Measurements from ENCODE around the gene PEX11G. TPM values are rescaled to one million over a fixed set of nuclear protein-coding genes. Genes with fewer than 3 reads are reported as not detected.

Gene PEX11G
- total and polyA plus RNA-seq, 9 of the 15 experiments (the other 6 are each of a cell fraction or from before 2014, with no cell fraction given): 0.07 to 3.2 (median 0.70) TPM; not detected in 1

DNA sequence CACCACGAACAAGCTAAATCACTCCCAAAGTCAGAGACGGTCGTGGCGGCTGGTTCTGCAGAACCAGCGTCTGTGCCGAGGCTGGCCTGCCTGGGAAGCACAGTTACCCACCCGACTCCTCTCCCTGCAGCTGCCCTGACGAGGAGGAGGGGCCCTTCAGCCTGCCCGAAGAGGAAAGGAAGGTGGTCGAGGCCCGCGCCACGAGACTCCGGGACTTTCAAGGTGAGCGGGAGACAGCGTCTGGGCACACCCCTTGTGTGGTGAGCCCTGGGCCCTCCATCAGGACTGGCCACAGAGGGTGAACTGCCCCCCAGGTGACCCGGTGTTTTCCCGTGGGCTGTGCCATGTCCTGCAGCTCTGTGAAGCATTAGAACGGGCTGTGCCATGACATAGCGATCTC, 29.1 kb downstream of the PEX11G start:
- H3K9me3 ChIP-seq (replicated peaks; ENCODE audit: control insufficient read depth, insufficient read depth, low read depth, low read length): no peaks in the 10 kb centered on the region
- in situ Hi-C loops (cut with MboI): no loop called here
- H3K79me2 ChIP-seq (ENCODE audit: control insufficient read depth, insufficient read depth, low read length): no peaks in the 10 kb centered on the region
- FAIRE-seq (no peak), ATAC-seq (no peak), DNase-seq (ENCODE audit: extremely low read depth in 1 of 4, low spot score in 3 of 4) (no peak)
- H3K9me1 ChIP-seq (ENCODE audit: control insufficient read depth, insufficient read depth, low read length): no peaks in the 10 kb centered on the region
- 63% methylated on average over 9 of the region's 20 CpGs for WGBS (ENCODE audit: insufficient coverage, low coverage, missing lambda C conversion rate)
- ChIA-PET CTCF (ENCODE audit: low intra/inter-chr PET ratio) (no interaction called here), POLR2A (no interaction called here)
- no peaks in the 10 kb centered on the region for H4K20me1 ChIP-seq (replicated peaks; ENCODE audit: control insufficient read depth, insufficient read depth, low read length)
- no peak overlapping the region for H2AFZ ChIP-seq (ENCODE audit: low read depth, low read length)
- intact Hi-C loops (cut with micrococcal nuclease): no loop called here
- H3K27ac ChIP-seq (ENCODE audit: extremely low read depth, low read depth, low read length): no peak overlapping the region
- H3K4me3 ChIP-seq: no peak overlapping the region
- no peak overlapping the region for H3K9ac ChIP-seq (ENCODE audit: insufficient read depth in 1 of 2, low read depth in 2 of 2, low read length in 2 of 2)
- H3K4me1 ChIP-seq (replicated peaks in 1 of 2; ENCODE audit: control insufficient read depth in 2 of 2, insufficient read depth in 2 of 2, low read length in 2 of 2): 0 out of 5 replicates have a peak, but pooled peaks cover 0 to 4% of the 10 kb centered on the region in 2 experiments
- BruUV-seq (replicated peaks): no TSS peak
- H3K36me3 ChIP-seq (ENCODE audit: control insufficient read depth, insufficient read depth, low read length): peaks cover 25% of the 10 kb centered on the region; the same call in 2 of the 3 replicates
- no peak overlapping the region for H3K4me2 ChIP-seq (ENCODE audit: insufficient read depth, low read length)
- no peak for TF ChIP-seq SNRNP70 (optimal IDR thresholded peaks at IDR 0.05; ENCODE audit: low read depth, low read length)
- no peak for TF ChIP-seq ERF (CRISPR knock-in tag; IDR thresholded peaks at IDR 0.05)
- TF ChIP-seq ZNF561 (CRISPR knock-in tag; conservative IDR thresholded peaks at IDR 0.05): no peak
- TF ChIP-seq HDGF (IDR thresholded peaks at IDR 0.05): no peak
- TF ChIP-seq PHF8 (IDR thresholded peaks at IDR 0.05; ENCODE audit: borderline replicate concordance, low read length): no peak
- no peak for TF ChIP-seq MCM7 (IDR thresholded peaks at IDR 0.05)
- no peak for TF ChIP-seq ZNF507 (tag; conservative IDR thresholded peaks at IDR 0.05)
- TF ChIP-seq NR1H2 (CRISPR knock-in tag; IDR thresholded peaks at IDR 0.05): no peak
- no peak for TF ChIP-seq MTF1 (CRISPR knock-in tag; IDR thresholded peaks at IDR 0.05; ENCODE audit: borderline replicate concordance)
- TF ChIP-seq MCM5 (IDR thresholded peaks at IDR 0.05; ENCODE audit: low read depth): no peak
- TF ChIP-seq EGR1 (conservative IDR thresholded peaks at IDR 0.05): no peak
- TF ChIP-seq, protein P1, sequence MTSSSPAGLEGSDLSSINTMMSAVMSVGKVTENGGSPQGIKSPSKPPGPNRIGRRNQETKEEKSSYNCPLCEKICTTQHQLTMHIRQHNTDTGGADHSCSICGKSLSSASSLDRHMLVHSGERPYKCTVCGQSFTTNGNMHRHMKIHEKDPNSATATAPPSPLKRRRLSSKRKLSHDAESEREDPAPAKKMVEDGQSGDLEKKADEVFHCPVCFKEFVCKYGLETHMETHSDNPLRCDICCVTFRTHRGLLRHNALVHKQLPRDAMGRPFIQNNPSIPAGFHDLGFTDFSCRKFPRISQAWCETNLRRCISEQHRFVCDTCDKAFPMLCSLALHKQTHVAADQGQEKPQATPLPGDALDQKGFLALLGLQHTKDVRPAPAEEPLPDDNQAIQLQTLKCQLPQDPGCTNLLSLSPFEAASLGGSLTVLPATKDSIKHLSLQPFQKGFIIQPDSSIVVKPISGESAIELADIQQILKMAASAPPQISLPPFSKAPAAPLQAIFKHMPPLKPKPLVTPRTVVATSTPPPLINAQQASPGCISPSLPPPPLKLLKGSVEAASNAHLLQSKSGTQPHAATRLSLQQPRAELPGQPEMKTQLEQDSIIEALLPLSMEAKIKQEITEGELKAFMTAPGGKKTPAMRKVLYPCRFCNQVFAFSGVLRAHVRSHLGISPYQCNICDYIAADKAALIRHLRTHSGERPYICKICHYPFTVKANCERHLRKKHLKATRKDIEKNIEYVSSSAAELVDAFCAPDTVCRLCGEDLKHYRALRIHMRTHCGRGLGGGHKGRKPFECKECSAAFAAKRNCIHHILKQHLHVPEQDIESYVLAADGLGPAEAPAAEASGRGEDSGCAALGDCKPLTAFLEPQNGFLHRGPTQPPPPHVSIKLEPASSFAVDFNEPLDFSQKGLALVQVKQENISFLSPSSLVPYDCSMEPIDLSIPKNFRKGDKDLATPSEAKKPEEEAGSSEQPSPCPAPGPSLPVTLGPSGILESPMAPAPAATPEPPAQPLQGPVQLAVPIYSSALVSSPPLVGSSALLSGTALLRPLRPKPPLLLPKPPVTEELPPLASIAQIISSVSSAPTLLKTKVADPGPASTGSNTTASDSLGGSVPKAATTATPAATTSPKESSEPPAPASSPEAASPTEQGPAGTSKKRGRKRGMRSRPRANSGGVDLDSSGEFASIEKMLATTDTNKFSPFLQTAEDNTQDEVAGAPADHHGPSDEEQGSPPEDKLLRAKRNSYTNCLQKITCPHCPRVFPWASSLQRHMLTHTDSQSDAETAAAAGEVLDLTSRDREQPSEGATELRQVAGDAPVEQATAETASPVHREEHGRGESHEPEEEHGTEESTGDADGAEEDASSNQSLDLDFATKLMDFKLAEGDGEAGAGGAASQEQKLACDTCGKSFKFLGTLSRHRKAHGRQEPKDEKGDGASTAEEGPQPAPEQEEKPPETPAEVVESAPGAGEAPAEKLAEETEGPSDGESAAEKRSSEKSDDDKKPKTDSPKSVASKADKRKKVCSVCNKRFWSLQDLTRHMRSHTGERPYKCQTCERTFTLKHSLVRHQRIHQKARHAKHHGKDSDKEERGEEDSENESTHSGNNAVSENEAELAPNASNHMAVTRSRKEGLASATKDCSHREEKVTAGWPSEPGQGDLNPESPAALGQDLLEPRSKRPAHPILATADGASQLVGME (CRISPR knock-in tag; IDR thresholded peaks at IDR 0.05): no peak
- TF ChIP-seq RHOXF2B (CRISPR knock-in tag; conservative IDR thresholded peaks at IDR 0.05): no peak
- TF ChIP-seq HMG20A (CRISPR knock-in tag; conservative IDR thresholded peaks at IDR 0.05): no peak
- no peak for TF ChIP-seq NBN (IDR thresholded peaks at IDR 0.05; ENCODE audit: low read depth)
- no peaks in the 10 kb centered on the region for H3K27me3 ChIP-seq (ENCODE audit: control insufficient read depth in 2 of 2, insufficient read depth in 2 of 2, low read length in 2 of 2)

Measured in K562 (cell line).